Smooth muscle cell of the brain vasculature (primary cell): ENCODE data around the gene APOM.

ENCODE experiments used
- DNase-seq: peaks from one replicate; pipeline ENCODE4 v3.0.0-alpha.2; 2012; ENCODE audit warnings: low read depth, low spot score

The APOM gene

DNA sequence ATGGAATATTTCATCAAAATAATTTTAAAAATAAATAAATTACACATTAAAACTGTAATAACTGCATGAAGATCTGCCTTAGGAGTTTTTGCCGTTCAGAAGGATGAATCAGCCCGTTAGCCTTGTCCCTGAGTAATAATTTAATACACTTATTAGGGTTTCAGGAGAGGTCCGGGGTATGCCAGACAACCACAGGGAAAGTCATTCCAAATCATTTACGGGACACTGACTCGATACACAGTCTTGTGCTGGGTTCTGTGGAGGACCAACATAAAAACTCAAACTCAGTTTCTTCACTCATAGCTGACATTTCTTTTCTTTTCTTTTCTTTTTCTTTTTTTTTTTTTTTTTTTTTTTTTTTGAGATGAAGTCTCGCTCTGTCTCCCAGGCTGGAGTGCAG lies 50.2 kb downstream of the APOM start:
- no peak for DNase-seq

- DNase-seq = no peak
Measured at GRCh38 chr6:31706599-31706998, 50.9 kb downstream of the APOM start, which contains the start of gene LY6G6F. Gene LY6G6F (plus strand): TSS chr6:31706866. CDS start chr6:31706907, 41 bp downstream.

- no peak for DNase-seq
Measured at GRCh38 chr6:31707701-31708100, 52.0 kb downstream of the APOM start.
